HepG2 (cell line): Measurements from ENCODE around the gene SPIRE1. TPM values are rescaled to one million over a fixed set of nuclear protein-coding genes. Genes with fewer than 3 reads are reported as not detected.

Experiments
- CREM ChIP-seq, 2 experiments: sonication (generic) in 1 of 2; formaldehyde crosslinking in 1 of 2; IDR thresholded peaks; 2 replicates each; pipeline versions ENCODE4 v1.4.0 to v1.6.1; 2016 to 2020; ENCODE audit warnings: antibody characterized with exemption in 1 of 2, mild to moderate bottlenecking in 1 of 2, missing genetic modification reagents in 1 of 2
- HMGA1 ChIP-seq: sonication (generic); formaldehyde crosslinking; conservative IDR thresholded peaks from 2 replicates; pipeline ENCODE4 v1.4.0; 2020; ENCODE audit warnings: missing genetic modification reagents
- HNRNPK ChIP-seq: fragments of 200-400 bp; formaldehyde crosslinking; IDR thresholded peaks from 2 replicates; pipeline ENCODE4 v1.6.1; 2018; ENCODE audit warnings: low read length, low read depth, moderate library complexity, mild to moderate bottlenecking; ENCODE audit not compliant: poor library complexity, severe bottlenecking
- JARID2 ChIP-seq: sonication (generic); formaldehyde crosslinking; IDR thresholded peaks from 2 replicates; pipeline ENCODE4 v1.8.1; 2023; ENCODE audit warnings: missing genetic modification reagents, inconsistent platforms; ENCODE audit not compliant: insufficient replicate concordance
- KDM6A ChIP-seq: IDR thresholded peaks from 2 replicates; pipeline ENCODE4 v1.6.1; 2016; ENCODE audit warnings: low read depth
- SIN3B ChIP-seq: fragments of 150-350 bp; IDR thresholded peaks from 2 replicates; pipeline ENCODE4 v1.6.1; 2014; ENCODE audit warnings: low read length
- SKI ChIP-seq: fragments of 450-650 bp; IDR thresholded peaks from one replicate; pipeline ENCODE4 v1.6.1; 2018; ENCODE audit warnings: mild to moderate bottlenecking; ENCODE audit not compliant: partially characterized antibody
- TARDBP ChIP-seq: sonication (generic); formaldehyde crosslinking; IDR thresholded peaks from 2 replicates; pipeline ENCODE4 v1.8.0; 2022; ENCODE audit warnings: mild to moderate bottlenecking, missing genetic modification reagents
- TEAD3 ChIP-seq: optimal IDR thresholded peaks from 2 replicates; pipeline ENCODE3; 2016; ENCODE audit warnings: borderline replicate concordance
- WIZ ChIP-seq: sonication (generic); formaldehyde crosslinking; IDR thresholded peaks from 2 replicates; pipeline ENCODE4 v1.5.1; 2020; ENCODE audit warnings: mild to moderate bottlenecking, missing genetic modification reagents
- YY1 ChIP-seq: IDR thresholded peaks from 2 replicates; pipeline ENCODE4 v1.6.1; 2011; ENCODE audit warnings: low read length, low read depth, moderate library complexity, mild to moderate bottlenecking; ENCODE audit not compliant: insufficient read depth, insufficient replicate concordance
- ZHX1 ChIP-seq: sonication (generic); formaldehyde crosslinking; IDR thresholded peaks from 2 replicates; pipeline ENCODE4 v1.8.1; 2022; ENCODE audit warnings: low read depth, mild to moderate bottlenecking, missing genetic modification reagents
- ZMAT3 ChIP-seq: sonication (generic); formaldehyde crosslinking; conservative IDR thresholded peaks from 2 replicates; pipeline ENCODE4 v1.7.0; 2021; ENCODE audit warnings: missing genetic modification reagents
- ZNF460 ChIP-seq: sonication (generic); formaldehyde crosslinking; IDR thresholded peaks from 2 replicates; pipeline ENCODE4 v1.5.1; 2020; ENCODE audit warnings: missing genetic modification reagents, mild to moderate bottlenecking, borderline replicate concordance
- ZNF530 ChIP-seq: sonication (generic); formaldehyde crosslinking; IDR thresholded peaks from 2 replicates; pipeline ENCODE4 v1.5.0; 2020; ENCODE audit warnings: low read depth, mild to moderate bottlenecking, missing genetic modification reagents
- ZNF598 ChIP-seq: sonication (generic); formaldehyde crosslinking; IDR thresholded peaks from 2 replicates; pipeline ENCODE4 v1.5.1; 2020; ENCODE audit warnings: mild to moderate bottlenecking, missing genetic modification reagents, borderline replicate concordance
- ZNF619 ChIP-seq: sonication (generic); formaldehyde crosslinking; IDR thresholded peaks from 2 replicates; pipeline ENCODE4 v1.4.0; 2020; ENCODE audit warnings: mild to moderate bottlenecking, missing genetic modification reagents
- ZNF670 ChIP-seq: sonication (generic); formaldehyde crosslinking; IDR thresholded peaks from 2 replicates; pipeline ENCODE4 v1.8.0; 2022; ENCODE audit warnings: mild to moderate bottlenecking, missing genetic modification reagents, borderline replicate concordance
- ZNF772 ChIP-seq: sonication (generic); formaldehyde crosslinking; IDR thresholded peaks from 2 replicates; pipeline ENCODE4 v1.5.0; 2020; ENCODE audit warnings: mild to moderate bottlenecking, missing genetic modification reagents
- ZNF816 ChIP-seq: sonication (generic); formaldehyde crosslinking; IDR thresholded peaks from 2 replicates; pipeline ENCODE4 v1.8.0; 2022; ENCODE audit warnings: missing genetic modification reagents, mild to moderate bottlenecking, borderline replicate concordance
- polyA plus RNA-seq, 8 experiments: library from polyadenylated mRNA; depleted of rRNA in 3 of 8; stranded (reverse) in 7 of 8; unstranded in 1 of 8; fragments of >200 nt; fragmentation: Illumina TruSeq in 4 of 8; extraction: Trizol in 4 of 8; gene quantifications; 2 replicates each; pipeline versions ENCODE4 v1.2.1 to v1.2.3, GENCODE V29; 2011 to 2016; ENCODE audit warnings: low read depth in 4 of 8, missing spikeins in 1 of 8, mixed read lengths in 1 of 8; ENCODE audit not compliant: insufficient read depth in 1 of 8
- total RNA-seq, 5 experiments: library from RNA; depleted of rRNA; stranded (reverse); fragments of >200 nt; fragmentation: Illumina TruSeq; extraction: Trizol; gene quantifications; 2 replicates each; pipeline ENCODE4 v1.2.3, GENCODE V29; 2016; ENCODE audit warnings: low read depth in 1 of 5
- TF ChIP-seq, protein P1 (sequence below): sonication (generic); formaldehyde crosslinking; IDR thresholded peaks from 2 replicates; pipeline ENCODE4 v1.4.0; 2020; ENCODE audit warnings: missing genetic modification reagents
- TF ChIP-seq, protein P2 (sequence below): sonication (generic); formaldehyde crosslinking; IDR thresholded peaks from 2 replicates; pipeline ENCODE4 v1.4.0; 2020; ENCODE audit warnings: missing genetic modification reagents, borderline replicate concordance

The SPIRE1 gene
- total and polyA plus RNA-seq, 2 of the 13 experiments (the other 11 are each of a cell fraction or from before 2014, with no cell fraction given): 9.9 to 21.3 TPM

DNA sequence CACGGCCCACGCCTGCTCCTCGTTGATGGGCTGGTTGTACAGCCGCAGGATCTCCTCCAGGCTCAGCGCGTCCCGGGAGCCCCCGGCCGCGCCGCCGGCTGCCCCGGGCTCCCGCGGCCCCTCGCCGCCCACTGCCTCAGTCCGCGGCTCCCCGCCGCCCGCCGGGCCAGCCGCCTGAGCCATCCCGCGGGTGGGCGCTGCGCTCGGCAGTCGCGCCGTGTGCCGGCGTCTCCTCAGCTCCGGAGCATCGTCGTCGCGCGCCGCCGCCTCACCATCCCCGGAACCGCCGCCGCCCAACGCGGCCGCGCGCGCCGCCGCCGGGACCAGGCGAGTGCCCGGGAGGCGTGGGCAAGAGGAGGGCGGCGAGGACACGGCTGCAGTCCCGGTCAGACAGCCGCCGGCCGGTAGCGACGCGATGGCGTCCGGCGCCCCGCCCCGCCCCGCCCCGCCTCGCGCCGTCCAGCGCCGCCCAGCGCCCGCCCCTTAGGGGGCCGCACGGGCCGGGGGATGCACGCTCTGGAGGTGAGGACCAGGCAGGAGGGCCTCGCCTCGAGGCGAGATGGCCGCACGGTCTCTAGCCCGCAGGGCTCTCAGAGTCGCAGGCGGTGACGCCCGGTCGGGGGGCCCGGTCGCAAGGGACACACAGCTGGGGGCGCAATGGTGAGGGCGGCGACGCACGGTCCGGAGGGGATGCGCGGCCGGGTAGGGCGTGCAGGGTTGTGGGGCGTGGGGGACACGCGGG lies at the start of gene SPIRE1 (continued):
- TF ChIP-seq TARDBP (CRISPR knock-in tag) (no peak), ZNF816 (CRISPR knock-in tag) (no peak), SIN3B (no peak), ZNF460 (CRISPR knock-in tag) (no peak), JARID2 (no peak), ZMAT3 (no peak), ZHX1 (CRISPR knock-in tag) (peak; percentile 83), HNRNPK (no peak), ZNF670 (CRISPR knock-in tag) (no peak), TEAD3 (no peak), YY1 (peak; percentile 63), CREM (IDR thresholded peaks at IDR 0.05) (no peak), CREM (CRISPR knock-in tag; IDR thresholded peaks at IDR 0.05) (no peak), ZNF530 (CRISPR knock-in tag) (no peak), SKI (peak; percentile 45), KDM6A (CRISPR knock-in tag) (no peak), HMGA1 (CRISPR knock-in tag) (no peak), ZNF772 (CRISPR knock-in tag) (no peak), ZNF619 (CRISPR knock-in tag) (no peak), WIZ (CRISPR knock-in tag) (no peak), ZNF598 (no peak)
- TF ChIP-seq, protein P1, sequence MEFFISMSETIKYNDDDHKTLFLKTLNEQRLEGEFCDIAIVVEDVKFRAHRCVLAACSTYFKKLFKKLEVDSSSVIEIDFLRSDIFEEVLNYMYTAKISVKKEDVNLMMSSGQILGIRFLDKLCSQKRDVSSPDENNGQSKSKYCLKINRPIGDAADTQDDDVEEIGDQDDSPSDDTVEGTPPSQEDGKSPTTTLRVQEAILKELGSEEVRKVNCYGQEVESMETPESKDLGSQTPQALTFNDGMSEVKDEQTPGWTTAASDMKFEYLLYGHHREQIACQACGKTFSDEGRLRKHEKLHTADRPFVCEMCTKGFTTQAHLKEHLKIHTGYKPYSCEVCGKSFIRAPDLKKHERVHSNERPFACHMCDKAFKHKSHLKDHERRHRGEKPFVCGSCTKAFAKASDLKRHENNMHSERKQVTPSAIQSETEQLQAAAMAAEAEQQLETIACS (CRISPR knock-in tag): peak; percentile 76
- TF ChIP-seq, protein P2, sequence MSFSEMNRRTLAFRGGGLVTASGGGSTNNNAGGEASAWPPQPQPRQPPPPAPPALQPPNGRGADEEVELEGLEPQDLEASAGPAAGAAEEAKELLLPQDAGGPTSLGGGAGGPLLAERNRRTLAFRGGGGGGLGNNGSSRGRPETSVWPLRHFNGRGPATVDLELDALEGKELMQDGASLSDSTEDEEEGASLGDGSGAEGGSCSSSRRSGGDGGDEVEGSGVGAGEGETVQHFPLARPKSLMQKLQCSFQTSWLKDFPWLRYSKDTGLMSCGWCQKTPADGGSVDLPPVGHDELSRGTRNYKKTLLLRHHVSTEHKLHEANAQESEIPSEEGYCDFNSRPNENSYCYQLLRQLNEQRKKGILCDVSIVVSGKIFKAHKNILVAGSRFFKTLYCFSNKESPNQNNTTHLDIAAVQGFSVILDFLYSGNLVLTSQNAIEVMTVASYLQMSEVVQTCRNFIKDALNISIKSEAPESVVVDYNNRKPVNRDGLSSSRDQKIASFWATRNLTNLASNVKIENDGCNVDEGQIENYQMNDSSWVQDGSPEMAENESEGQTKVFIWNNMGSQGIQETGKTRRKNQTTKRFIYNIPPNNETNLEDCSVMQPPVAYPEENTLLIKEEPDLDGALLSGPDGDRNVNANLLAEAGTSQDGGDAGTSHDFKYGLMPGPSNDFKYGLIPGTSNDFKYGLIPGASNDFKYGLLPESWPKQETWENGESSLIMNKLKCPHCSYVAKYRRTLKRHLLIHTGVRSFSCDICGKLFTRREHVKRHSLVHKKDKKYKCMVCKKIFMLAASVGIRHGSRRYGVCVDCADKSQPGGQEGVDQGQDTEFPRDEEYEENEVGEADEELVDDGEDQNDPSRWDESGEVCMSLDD (CRISPR knock-in tag): no peak
